T-helper 1 cell treated with Interleukin-12 subunit alpha and Interleukin-12 subunit beta and Interleukin-4 antibody, amounts not matched to agents 30 μg/mL and 1 μg/mL, for 36 hours (primary cell): Measurements from ENCODE around the gene ARHGEF4.

Experiments used
- H3K27ac Mint-ChIP-seq: one replicate; pipeline ENCODE4 v1.8.0; 2021; ENCODE audit warnings: mild to moderate bottlenecking, mixed read lengths
- H3K27me3 Mint-ChIP-seq: one replicate; pipeline ENCODE4 v1.8.0; 2021; ENCODE audit warnings: low read depth, mixed read lengths
- H3K36me3 Mint-ChIP-seq: one replicate; pipeline ENCODE4 v1.8.0; 2021; ENCODE audit warnings: low read depth, mixed read lengths
- H3K4me1 Mint-ChIP-seq: one replicate; pipeline ENCODE4 v1.8.0; 2021; ENCODE audit warnings: low read depth, mixed read lengths
- H3K4me3 Mint-ChIP-seq: one replicate; pipeline ENCODE4 v1.8.0; 2021; ENCODE audit warnings: mild to moderate bottlenecking, moderate library complexity, mixed read lengths
- H3K9me3 Mint-ChIP-seq: one replicate; pipeline ENCODE4 v1.8.0; 2021; ENCODE audit warnings: mixed read lengths

The ARHGEF4 gene

GRCh38 chr2:130837175-130837810, 579 bp downstream of the ARHGEF4 start:
- H3K4me1 Mint-ChIP-seq, result no peaks in the 10 kb centered on the region
- H3K27me3 Mint-ChIP-seq, result peaks cover 50% of the 10 kb centered on the region
- no peaks in the 10 kb centered on the region for H3K36me3 Mint-ChIP-seq
- H3K4me3 Mint-ChIP-seq, result no peak overlapping the region
- H3K27ac Mint-ChIP-seq, result no peak overlapping the region
- no peaks in the 10 kb centered on the region for H3K9me3 Mint-ChIP-seq

- peaks cover 47% of the 10 kb centered on the region for H3K27me3 Mint-ChIP-seq
- no peaks in the 10 kb centered on the region for H3K4me1 Mint-ChIP-seq
- H3K36me3 Mint-ChIP-seq, result no peaks in the 10 kb centered on the region
- H3K9me3 Mint-ChIP-seq, result no peaks in the 10 kb centered on the region
- H3K4me3 Mint-ChIP-seq, result no peak overlapping the region
- H3K27ac Mint-ChIP-seq, result no peak overlapping the region
These were observed 1.3 kb downstream of the ARHGEF4 start for GRCh38 chr2:130837811-130838565.

GRCh38 chr2:130839011-130839780, 2.5 kb downstream of the ARHGEF4 start:
- no peaks in the 10 kb centered on the region for H3K4me1 Mint-ChIP-seq
- H3K9me3 Mint-ChIP-seq, result no peaks in the 10 kb centered on the region
- H3K27me3 Mint-ChIP-seq, result peaks cover 42% of the 10 kb centered on the region
- H3K36me3 Mint-ChIP-seq, result no peaks in the 10 kb centered on the region
- no peak overlapping the region for H3K4me3 Mint-ChIP-seq
- H3K27ac Mint-ChIP-seq, result no peak overlapping the region

- H3K27me3 Mint-ChIP-seq, result peaks cover 30% of the 10 kb centered on the region
- H3K27ac Mint-ChIP-seq, result no peak overlapping the region
- no peak overlapping the region for H3K4me3 Mint-ChIP-seq
- H3K36me3 Mint-ChIP-seq, result no peaks in the 10 kb centered on the region
- H3K9me3 Mint-ChIP-seq, result no peaks in the 10 kb centered on the region
- H3K4me1 Mint-ChIP-seq, result no peaks in the 10 kb centered on the region
These were observed 3.8 kb downstream of the ARHGEF4 start for GRCh38 chr2:130840506-130840905.

GRCh38 chr2:130841741-130842365, 5.1 kb downstream of the ARHGEF4 start:
- Mint-ChIP-seq H3K36me3 (no peaks in the 10 kb centered on the region), H3K9me3 (no peaks in the 10 kb centered on the region), H3K27me3 (peaks cover 20% of the 10 kb centered on the region), H3K27ac (no peak overlapping the region), H3K4me1 (no peaks in the 10 kb centered on the region), H3K4me3 (no peak overlapping the region)

GRCh38 chr2:130842770-130843169, 6.1 kb downstream of the ARHGEF4 start:
- H3K27me3 Mint-ChIP-seq, result peaks cover 19% of the 10 kb centered on the region
- no peak overlapping the region for H3K4me3 Mint-ChIP-seq
- no peaks in the 10 kb centered on the region for H3K36me3 Mint-ChIP-seq
- H3K4me1 Mint-ChIP-seq, result no peaks in the 10 kb centered on the region
- H3K9me3 Mint-ChIP-seq, result no peaks in the 10 kb centered on the region
- no peak overlapping the region for H3K27ac Mint-ChIP-seq

- Mint-ChIP-seq H3K27ac (no peak overlapping the region), H3K4me3 (no peak overlapping the region), H3K27me3 (peaks cover 12% of the 10 kb centered on the region), H3K4me1 (no peaks in the 10 kb centered on the region), H3K36me3 (no peaks in the 10 kb centered on the region), H3K9me3 (no peaks in the 10 kb centered on the region)
These were observed 6.7 kb downstream of the ARHGEF4 start for GRCh38 chr2:130843321-130843985.

- Mint-ChIP-seq H3K27ac (no peak overlapping the region), H3K36me3 (no peaks in the 10 kb centered on the region), H3K4me1 (no peaks in the 10 kb centered on the region), H3K27me3 (peaks cover 6% of the 10 kb centered on the region), H3K9me3 (no peaks in the 10 kb centered on the region), H3K4me3 (no peak overlapping the region)
These were observed 7.4 kb downstream of the ARHGEF4 start for GRCh38 chr2:130844161-130844560.

- H3K4me3 Mint-ChIP-seq, result no peak overlapping the region
- no peak overlapping the region for H3K27ac Mint-ChIP-seq
- no peaks in the 10 kb centered on the region for H3K27me3 Mint-ChIP-seq
- no peaks in the 10 kb centered on the region for H3K36me3 Mint-ChIP-seq
- no peaks in the 10 kb centered on the region for H3K4me1 Mint-ChIP-seq
- H3K9me3 Mint-ChIP-seq, result no peaks in the 10 kb centered on the region
These were observed 8.9 kb downstream of the ARHGEF4 start for GRCh38 chr2:130845505-130846085.

- H3K4me1 Mint-ChIP-seq, result no peaks in the 10 kb centered on the region
- no peaks in the 10 kb centered on the region for H3K36me3 Mint-ChIP-seq
- no peaks in the 10 kb centered on the region for H3K27me3 Mint-ChIP-seq
- H3K4me3 Mint-ChIP-seq, result no peak overlapping the region
- H3K9me3 Mint-ChIP-seq, result no peaks in the 10 kb centered on the region
- H3K27ac Mint-ChIP-seq, result no peak overlapping the region
These were observed 9.5 kb downstream of the ARHGEF4 start for GRCh38 chr2:130846233-130846632.

GRCh38 chr2:130846686-130847375, 10.1 kb downstream of the ARHGEF4 start:
- no peak overlapping the region for H3K27ac Mint-ChIP-seq
- H3K36me3 Mint-ChIP-seq, result no peaks in the 10 kb centered on the region
- no peak overlapping the region for H3K4me3 Mint-ChIP-seq
- no peaks in the 10 kb centered on the region for H3K4me1 Mint-ChIP-seq
- no peaks in the 10 kb centered on the region for H3K9me3 Mint-ChIP-seq
- no peaks in the 10 kb centered on the region for H3K27me3 Mint-ChIP-seq

GRCh38 chr2:130847776-130848525, 11.2 kb downstream of the ARHGEF4 start:
- Mint-ChIP-seq H3K4me3 (no peak overlapping the region), H3K9me3 (no peaks in the 10 kb centered on the region), H3K27me3 (no peaks in the 10 kb centered on the region), H3K36me3 (no peaks in the 10 kb centered on the region), H3K27ac (no peak overlapping the region), H3K4me1 (no peaks in the 10 kb centered on the region)
